B cell (primary cell): Measurements from ENCODE around the gene ZDHHC15. TPM values are rescaled to one million over a fixed set of nuclear protein-coding genes. Genes with fewer than 3 reads are reported as not detected.
"Not testable (repeated sequence)": the region's sequence is repeated elsewhere in the genome, so short reads cannot be mapped to it uniquely, and the experiment has no call there.

Experiments
- ATAC-seq: fragments of 200-7000 bp; cut with Tn5 transposase; one replicate; pipeline ENCODE4 v1.10.0; 2021; ENCODE audit warnings: low read depth, mild to moderate bottlenecking, moderate number of reproducible peaks, moderate library complexity
- CTCF ChIA-PET: fragments of 350-600 bp; sonication (Branson Sonifier 250); formaldehyde crosslinking; loops from one replicate; lab custom pipeline; 2021; ENCODE audit warnings: antibody characterized with exemption, inconsistent platforms; lab: Charles Lee
- POLR2A ChIA-PET: fragments of 350-600 bp; sonication (Branson Sonifier 250); formaldehyde crosslinking; loops from one replicate; lab custom pipeline; 2021; ENCODE audit warnings: antibody characterized with exemption; lab: Charles Lee
- DNase-seq: peaks from one replicate; pipeline ENCODE4 v3.0.0; 2013
- H2AFZ ChIP-seq: 2 replicates; pipeline ENCODE4 v1.6.1; 2012; ENCODE audit warnings: mild to moderate bottlenecking, low read depth, low read length; ENCODE audit not compliant: insufficient read depth, poor library complexity, severe bottlenecking
- H3K27ac ChIP-seq, 2 donors: 1 replicate in 1 of 2; 2 replicates in 1 of 2; pipeline ENCODE4 v1.5.1; 2012 to 2013; ENCODE audit warnings: low read length in 2 of 2, mild to moderate bottlenecking in 2 of 2, moderate library complexity in 1 of 2
- H3K27me3 ChIP-seq, 4 experiments: fragments of 200-600 bp in 1 of 4; sonication (generic) in 1 of 4; replicated peaks in 1 of 4; 1 replicate in 2 of 4; 2 replicates in 2 of 4; pipeline versions ENCODE4 v1.6.1 to v1.7.0; 2013 to 2016; ENCODE audit warnings: low read length in 3 of 4, mild to moderate bottlenecking in 2 of 4, mixed read lengths in 1 of 4, moderate library complexity in 1 of 4; ENCODE audit not compliant: insufficient read depth in 4 of 4, control insufficient read depth in 3 of 4; ENCODE audit errors: control extremely low read depth in 1 of 4
- H3K36me3 ChIP-seq, 2 experiments: replicated peaks in 1 of 2; 1 replicate in 1 of 2; 2 replicates in 1 of 2; pipeline versions ENCODE4 v1.6.1 to v1.7.1; 2013; ENCODE audit warnings: low read length in 1 of 2; ENCODE audit not compliant: insufficient read depth in 2 of 2, control insufficient read depth in 1 of 2; ENCODE audit errors: control extremely low read depth in 1 of 2, extremely low read depth in 1 of 2
- H3K4me1 ChIP-seq, 2 donors: fragments of 200-600 bp in 1 of 2; sonication (generic) in 1 of 2; 1 replicate in 1 of 2; 2 replicates in 1 of 2; pipeline versions ENCODE4 v1.5.1 to v1.6.1; 2013 to 2017; ENCODE audit warnings: low read length in 2 of 2; ENCODE audit not compliant: control insufficient read depth in 2 of 2, insufficient read depth in 2 of 2
- H3K4me2 ChIP-seq: replicated peaks from 2 replicates; pipeline ENCODE3; 2012; ENCODE audit warnings: mild to moderate bottlenecking, low read depth, low read length; ENCODE audit not compliant: poor library complexity, severe bottlenecking
- H3K4me3 ChIP-seq, 5 experiments: fragments of 200-600 bp in 1 of 5; sonication (generic) in 1 of 5; 1 replicate in 3 of 5; 2 replicates in 2 of 5; pipeline versions ENCODE4 v1.5.1 to v1.7.0; 2011 to 2016; ENCODE audit warnings: low read length in 4 of 5, mild to moderate bottlenecking in 4 of 5, low read depth in 2 of 5, control low read depth in 1 of 5, moderate library complexity in 1 of 5; ENCODE audit not compliant: insufficient read depth in 1 of 5; ENCODE audit errors: control extremely low read depth in 1 of 5, extremely low read depth in 1 of 5
- H3K79me2 ChIP-seq: fragments of 200-600 bp; sonication (generic); one replicate; pipeline ENCODE4 v1.6.0; 2016; ENCODE audit warnings: low read length; ENCODE audit not compliant: control insufficient read depth, insufficient read depth
- H3K9ac ChIP-seq: fragments of 200-600 bp; sonication (generic); 2 replicates; pipeline ENCODE4 v1.6.1; 2017; ENCODE audit warnings: mild to moderate bottlenecking, low read length, moderate library complexity
- H3K9me3 ChIP-seq, 3 donors: one replicate each; pipeline versions ENCODE4 v1.6.1 to v1.7.1; 2013; ENCODE audit warnings: low read length in 2 of 3; ENCODE audit not compliant: control insufficient read depth in 2 of 3, insufficient read depth in 1 of 3; ENCODE audit errors: control extremely low read depth in 1 of 3
- H4K20me1 ChIP-seq: 2 replicates; pipeline ENCODE4 v1.6.0; 2012; ENCODE audit warnings: mild to moderate bottlenecking, low read length; ENCODE audit not compliant: insufficient read depth, control insufficient read depth, poor library complexity, severe bottlenecking
- H3K27ac Mint-ChIP-seq: one replicate; pipeline ENCODE4 v1.8.0; 2021; ENCODE audit warnings: mixed read lengths
- H3K27me3 Mint-ChIP-seq: one replicate; pipeline ENCODE4 v1.8.0; 2021; ENCODE audit warnings: mixed read lengths
- H3K4me1 Mint-ChIP-seq: one replicate; pipeline ENCODE4 v1.8.0; 2021; ENCODE audit warnings: mixed read lengths
- H3K4me3 Mint-ChIP-seq: one replicate; pipeline ENCODE4 v1.8.0; 2021; ENCODE audit warnings: mixed read lengths
- H3K9me3 Mint-ChIP-seq: one replicate; pipeline ENCODE4 v1.8.0; 2022; ENCODE audit warnings: mixed read lengths; ENCODE audit not compliant: insufficient read depth
- EZH2 ChIP-seq: IDR thresholded peaks from 2 replicates; pipeline ENCODE4 v1.6.1; 2012; ENCODE audit warnings: borderline replicate concordance, low read depth, mild to moderate bottlenecking, moderate library complexity, low read length; ENCODE audit not compliant: insufficient read depth, poor library complexity, severe bottlenecking
- WGBS: methylation state at CpG from one replicate; pipeline ENCODE4 v1.1.5; 2013; ENCODE audit warnings: missing lambda C conversion rate; ENCODE audit not compliant: insufficient coverage; 5-methylcytosine and 5-hydroxymethylcytosine counted together
- intact Hi-C: fragments of 100-400 bp; cut with micrococcal nuclease; formaldehyde crosslinking; loops from one replicate; pipeline ENCODE4 v1.10.0; 2022
- polyA plus RNA-seq: library from polyadenylated mRNA; depleted of rRNA; stranded (reverse); fragments of >200 nt; gene quantifications from 2 replicates; pipeline ENCODE4 v1.2.3, GENCODE V29; 2012
- total RNA-seq, 2 donors: library from RNA; stranded (reverse); fragments of 120-200 nt in 1 of 2; gene quantifications; 1 replicate in 1 of 2; 2 replicates in 1 of 2; pipeline versions ENCODE4 v1.2.3 to v1.2.4, GENCODE V29; 2013 to 2022
- TF ChIP-seq, protein P1 (sequence below): fragments of 200-600 bp; IDR thresholded peaks from one replicate; pipeline ENCODE4 v1.8.0; 2022; ENCODE audit warnings: antibody characterized with exemption, mild to moderate bottlenecking

Gene ZDHHC15
- total and polyA plus RNA-seq, 2 donors (not counting 1 experiment from before 2014, with no cell fraction given) = 0.03 TPM; not detected in 1

- ChIA-PET POLR2A (no interaction called here), CTCF (no interaction called here)
- WGBS = no CpG with 5 or more reads among the region's 2 CpGs
- H3K4me3 ChIP-seq = no peak overlapping the region
- TF ChIP-seq EZH2 = no peak
- TF ChIP-seq, protein P1, sequence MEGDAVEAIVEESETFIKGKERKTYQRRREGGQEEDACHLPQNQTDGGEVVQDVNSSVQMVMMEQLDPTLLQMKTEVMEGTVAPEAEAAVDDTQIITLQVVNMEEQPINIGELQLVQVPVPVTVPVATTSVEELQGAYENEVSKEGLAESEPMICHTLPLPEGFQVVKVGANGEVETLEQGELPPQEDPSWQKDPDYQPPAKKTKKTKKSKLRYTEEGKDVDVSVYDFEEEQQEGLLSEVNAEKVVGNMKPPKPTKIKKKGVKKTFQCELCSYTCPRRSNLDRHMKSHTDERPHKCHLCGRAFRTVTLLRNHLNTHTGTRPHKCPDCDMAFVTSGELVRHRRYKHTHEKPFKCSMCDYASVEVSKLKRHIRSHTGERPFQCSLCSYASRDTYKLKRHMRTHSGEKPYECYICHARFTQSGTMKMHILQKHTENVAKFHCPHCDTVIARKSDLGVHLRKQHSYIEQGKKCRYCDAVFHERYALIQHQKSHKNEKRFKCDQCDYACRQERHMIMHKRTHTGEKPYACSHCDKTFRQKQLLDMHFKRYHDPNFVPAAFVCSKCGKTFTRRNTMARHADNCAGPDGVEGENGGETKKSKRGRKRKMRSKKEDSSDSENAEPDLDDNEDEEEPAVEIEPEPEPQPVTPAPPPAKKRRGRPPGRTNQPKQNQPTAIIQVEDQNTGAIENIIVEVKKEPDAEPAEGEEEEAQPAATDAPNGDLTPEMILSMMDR = no peak
- no peaks in the 10 kb centered on the region for H3K27me3 ChIP-seq
- ATAC-seq = no peak
- Mint-ChIP-seq H3K4me3 (no peak overlapping the region), H3K4me1 (no peaks in the 10 kb centered on the region), H3K9me3 (no peaks in the 10 kb centered on the region), H3K27me3 (no peaks in the 10 kb centered on the region), H3K27ac (no peak overlapping the region)
- no peaks in the 10 kb centered on the region for H3K36me3 ChIP-seq
- H2AFZ ChIP-seq = no peak overlapping the region
- no peak overlapping the region for H3K4me2 ChIP-seq
- no peaks in the 10 kb centered on the region for H3K9me3 ChIP-seq
- no peak for DNase-seq
- no peaks in the 10 kb centered on the region for H4K20me1 ChIP-seq
- intact Hi-C loops = no loop called here
- no peaks in the 10 kb centered on the region for H3K4me1 ChIP-seq
- no peaks in the 10 kb centered on the region for H3K79me2 ChIP-seq
- H3K9ac ChIP-seq = no peak overlapping the region
- H3K27ac ChIP-seq = no peak overlapping the region
Measured at GRCh38 chrX:75544786-75545185, 21.9 kb upstream of the ZDHHC15 start.

GRCh38 chrX:75483933-75484332, 38.9 kb downstream of the ZDHHC15 start:
- H3K4me1 Mint-ChIP-seq = no peaks in the 10 kb centered on the region
- DNase-seq (no peak), ATAC-seq (no peak)
- H3K79me2 ChIP-seq = no peaks in the 10 kb centered on the region
- H3K9me3 Mint-ChIP-seq = no peaks in the 10 kb centered on the region
- H4K20me1 ChIP-seq = no peaks in the 10 kb centered on the region
- WGBS = no CpG with 5 or more reads among the region's 1 CpG
- H3K27ac ChIP-seq = no peak overlapping the region
- POLR2A ChIA-PET = no interaction called here
- intact Hi-C loops = no loop called here
- no peaks in the 10 kb centered on the region for H3K27me3 ChIP-seq
- H3K27me3 Mint-ChIP-seq = no peaks in the 10 kb centered on the region
- no peaks in the 10 kb centered on the region for H3K36me3 ChIP-seq
- no peak overlapping the region for H3K4me3 ChIP-seq
- no peak overlapping the region for H2AFZ ChIP-seq
- H3K9ac ChIP-seq = no peak overlapping the region
- H3K4me1 ChIP-seq = no peaks in the 10 kb centered on the region
- H3K4me3 Mint-ChIP-seq = no peak overlapping the region
- H3K9me3 ChIP-seq = peaks cover 0 to 8% (median 0%) of the 10 kb centered on the region in 3 donors
- no peak overlapping the region for H3K27ac Mint-ChIP-seq
- TF ChIP-seq, protein P1 = no peak
- TF ChIP-seq EZH2 = no peak
- CTCF ChIA-PET = no interaction called here
- no peak overlapping the region for H3K4me2 ChIP-seq

- H4K20me1 ChIP-seq, intact Hi-C loops, H3K4me1 ChIP-seq, H3K27ac Mint-ChIP-seq, H3K27me3 Mint-ChIP-seq, H3K27me3 ChIP-seq, H2AFZ ChIP-seq, CTCF ChIA-PET, POLR2A ChIA-PET, ATAC-seq, H3K9me3 ChIP-seq, H3K4me3 Mint-ChIP-seq, H3K4me2 ChIP-seq, DNase-seq, H3K9ac ChIP-seq, H3K79me2 ChIP-seq, H3K36me3 ChIP-seq, H3K27ac ChIP-seq, H3K4me1 Mint-ChIP-seq, H3K4me3 ChIP-seq: not testable (repeated sequence)
- H3K9me3 Mint-ChIP-seq = peaks cover 11% of the 10 kb centered on the region
Measured at GRCh38 chrX:75461780-75462179, 61.1 kb downstream of the ZDHHC15 start.
